ENCODE data around the gene CTSS. TPM values are rescaled to one million over a fixed set of nuclear protein-coding genes. Genes with fewer than 3 reads are reported as not detected.

CTSS gene
- total RNA-seq: 0.35 and 0.85 TPM in 2 replicates

DNA sequence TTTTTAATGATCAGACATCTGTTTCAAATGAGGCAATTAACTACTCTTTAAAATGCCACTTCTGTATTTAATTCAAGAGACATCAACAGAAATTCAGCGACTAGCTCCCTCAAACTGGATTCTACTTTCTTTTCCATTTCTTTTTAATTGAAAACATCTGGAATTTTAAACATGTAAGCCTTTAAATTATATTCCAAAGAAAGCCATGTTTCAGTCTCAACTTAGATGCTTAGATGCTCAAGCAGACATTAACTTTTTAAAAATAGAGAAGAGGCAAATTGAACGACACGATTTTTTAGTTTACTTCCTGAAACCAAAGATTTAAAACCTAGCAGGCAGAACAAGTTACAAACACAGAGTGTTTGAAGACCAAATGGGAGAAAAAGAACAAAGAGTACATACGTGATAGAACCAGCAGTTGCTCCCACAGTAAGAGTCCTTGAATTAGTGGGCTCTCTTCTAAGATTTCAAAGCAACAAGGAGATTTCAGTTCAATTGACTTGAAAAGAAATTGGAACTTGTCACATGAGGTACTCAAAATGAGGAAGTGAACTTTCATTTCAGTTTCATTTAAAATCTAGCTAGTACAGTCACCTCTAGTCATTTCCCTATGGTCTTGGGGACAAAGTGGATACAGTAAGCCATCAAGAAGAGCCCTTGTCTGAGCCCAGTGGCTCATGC lies at the start of gene CTSS:
CTSS (minus strand) TSS at position 483 of the 681 bp plus-strand sequence. CDS start 1,015 bp downstream, outside the sequence.

DNA sequence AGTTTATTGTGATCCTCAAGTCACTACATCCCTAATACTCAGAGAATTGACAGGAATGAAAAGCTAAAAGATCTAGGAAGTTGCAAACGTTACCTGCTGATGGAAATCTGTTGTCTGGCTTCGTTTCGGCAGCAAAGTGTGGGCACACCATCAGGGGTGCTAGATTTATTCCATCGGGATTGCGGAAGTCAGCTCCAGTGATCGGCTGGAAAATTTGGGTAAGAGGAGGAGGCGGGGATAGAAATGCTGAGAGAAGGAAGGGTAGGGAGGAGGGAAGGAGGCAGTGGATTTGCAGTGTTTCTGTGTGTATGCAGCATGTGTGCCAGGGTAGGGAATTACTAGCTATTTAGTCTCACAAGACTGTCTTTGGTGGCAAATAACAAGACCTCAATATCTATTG lies 42.5 kb upstream of the CTSS start, which contains the start of gene CTSK:
CTSK (minus strand) TSS at position 140 of the 400 bp plus-strand sequence. CDS start 1,455 bp downstream, outside the sequence.

DNA sequence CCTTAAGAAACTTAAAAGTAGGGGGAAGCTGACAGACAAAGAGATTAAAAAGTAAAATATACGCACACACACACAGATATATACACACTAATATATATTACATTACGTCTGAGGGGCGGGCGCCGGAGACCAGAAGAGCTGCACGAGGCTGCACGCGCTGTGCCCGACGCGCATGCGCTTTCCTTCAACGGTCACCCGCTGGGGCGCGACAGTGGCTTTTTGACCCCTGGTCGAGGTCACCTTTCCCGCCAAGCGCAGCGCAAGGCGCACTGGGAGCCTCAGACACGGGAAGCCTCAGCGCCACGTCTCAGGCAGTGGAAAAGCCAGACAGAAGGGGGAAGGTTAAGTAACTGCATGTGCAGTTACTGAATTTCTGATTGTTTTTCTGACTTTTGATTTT lies 44.9 kb downstream of the CTSS start, which contains the start of gene HORMAD1:
HORMAD1 (minus strand) TSS at position 193 of the 400 bp plus-strand sequence. CDS start 1,390 bp downstream, outside the sequence.

DNA sequence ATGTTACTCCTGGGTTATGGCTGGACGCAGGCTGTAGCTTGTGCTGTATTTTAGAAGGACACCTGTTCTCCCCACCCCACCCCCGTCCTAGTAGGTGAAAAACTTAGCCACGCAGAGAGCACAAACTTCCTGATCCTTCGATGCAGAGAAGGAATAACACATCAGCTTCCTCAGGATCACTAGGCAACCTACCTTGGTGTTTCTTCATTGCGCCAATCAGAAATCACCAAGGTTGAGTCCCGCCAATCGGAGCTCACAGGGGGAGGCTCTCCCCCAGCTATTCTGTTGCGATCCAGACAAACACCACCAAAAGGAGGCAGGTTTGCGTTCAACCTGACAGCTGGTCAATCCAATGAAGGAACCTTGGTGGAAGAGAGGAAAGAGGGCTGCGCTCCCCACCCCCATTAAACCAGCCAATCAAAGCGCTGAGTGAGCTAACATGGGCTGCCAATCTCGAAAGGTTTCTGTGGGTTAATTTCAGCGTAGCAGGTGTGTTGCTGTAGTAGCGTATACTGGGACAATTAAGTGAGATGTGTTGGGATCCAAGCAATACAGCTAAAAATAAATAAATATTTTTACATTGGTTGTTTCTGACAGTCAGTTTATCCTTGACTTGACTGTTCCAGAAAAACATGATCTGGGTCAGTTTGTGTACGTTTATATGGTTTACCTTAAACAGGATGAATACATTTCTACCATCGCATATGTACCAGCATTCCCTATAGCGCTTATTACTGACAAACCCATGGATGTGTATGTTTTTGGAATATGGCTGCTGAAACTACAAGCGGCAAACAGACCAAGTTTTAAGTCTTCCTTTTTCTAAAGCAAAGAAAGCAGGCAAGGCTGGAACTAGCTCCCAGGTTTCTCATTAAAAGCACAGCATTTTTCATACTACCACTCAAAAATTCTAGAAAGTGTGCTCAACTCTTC lies 68.3 kb downstream of the CTSS start, which contains the start of gene GOLPH3L:
GOLPH3L (minus strand) TSS at position 160 of the 933 bp plus-strand sequence. CDS start 2,316 bp downstream, outside the sequence.

Other genes with a start within 250 kb of the CTSS start
- 51.5 and 71.5 TPM in 2 replicates for gene ADAMTSL4, start 216.4 kb downstream of the CTSS start, total RNA-seq
- 158 and 211 TPM in 2 replicates for gene MCL1, start 186.2 kb downstream of the CTSS start, total RNA-seq
- 34.6 and 138 TPM in 2 replicates for gene ENSA, start 136.2 kb downstream of the CTSS start, total RNA-seq
- gene GOLPH3L, start 68.6 kb downstream of the CTSS start, total RNA-seq: 16.2 and 16.6 TPM in 2 replicates
- not detected in 2 replicates for gene HORMAD1, start 44.9 kb downstream of the CTSS start, total RNA-seq
- gene CTSK, start 42.5 kb upstream of the CTSS start, total RNA-seq: 31.5 and 94.4 TPM in 2 replicates
- gene ARNT, start 110.8 kb upstream of the CTSS start, total RNA-seq: 27.7 and 30.5 TPM in 2 replicates
- gene CTXND2, start 121.4 kb upstream of the CTSS start, total RNA-seq: not detected in 2 replicates
- 16.7 and 21.9 TPM in 2 replicates for gene SETDB1, start 160.6 kb upstream of the CTSS start, total RNA-seq
- 103 and 129 TPM in 2 replicates for gene CERS2, start 209.1 kb upstream of the CTSS start, total RNA-seq
- gene ANXA9, start 216.5 kb upstream of the CTSS start, total RNA-seq: 0.26 and 1.2 TPM in 2 replicates
- 6.8 and 9.7 TPM in 2 replicates for gene MINDY1, start 241.1 kb upstream of the CTSS start, total RNA-seq
- gene PRUNE1, start 242.7 kb upstream of the CTSS start, total RNA-seq: 19.8 and 23.5 TPM in 2 replicates

Data from pericardium fibroblast (primary cell).